Measurements from ENCODE around the gene ADAMTS4. TPM values are rescaled to one million over a fixed set of nuclear protein-coding genes. Genes with fewer than 3 reads are reported as not detected.

The ADAMTS4 gene
- total RNA-seq, 1 donor from 2014 or later: 109 TPM

DNA sequence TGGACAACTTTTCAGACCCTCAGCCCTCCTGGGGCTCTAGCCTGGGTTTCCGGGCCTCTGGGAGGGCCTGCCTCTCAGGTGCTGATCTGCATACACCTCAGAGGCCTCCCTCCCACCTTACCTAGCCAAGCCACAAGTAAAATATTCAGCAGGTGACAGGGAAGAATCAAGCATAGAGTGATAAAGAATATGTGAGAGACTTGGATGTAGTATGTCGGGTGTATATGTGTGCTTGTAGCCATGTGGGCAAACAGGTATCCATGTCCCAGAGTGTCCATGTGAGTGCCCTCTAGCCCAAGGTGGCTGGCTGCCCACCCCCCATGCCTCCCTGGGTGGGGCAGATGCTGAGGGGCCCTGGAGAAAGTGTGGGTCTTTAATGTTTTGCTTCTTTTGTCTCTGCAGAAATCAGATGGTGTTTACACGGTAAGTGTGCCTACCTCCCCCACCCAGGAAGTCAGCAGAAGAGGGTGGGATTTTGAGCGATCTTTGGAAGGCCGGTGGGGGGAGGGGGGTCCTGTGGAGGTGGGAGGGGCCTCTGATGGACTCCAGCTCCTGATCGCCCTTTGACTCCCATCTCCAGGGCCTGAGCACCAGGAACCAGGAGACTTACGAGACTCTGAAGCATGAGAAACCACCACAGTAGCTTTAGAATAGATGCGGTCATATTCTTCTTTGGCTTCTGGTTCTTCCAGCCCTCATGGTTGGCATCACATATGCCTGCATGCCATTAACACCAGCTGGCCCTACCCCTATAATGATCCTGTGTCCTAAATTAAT is 19.6 kb upstream of the ADAMTS4 start:
- Histone ChIP-seq H3K4me3 (no peak overlapping the region), H3K9me3 (no peaks in the 10 kb centered on the region), H3K27me3 (no peaks in the 10 kb centered on the region), H3K4me1 (peaks cover 0 to 4% of the 10 kb centered on the region in 2 donors), H3K27ac (peak overlapping the region in 1 of 2 donors; percentile 78), H3K36me3 (peaks cover 6 to 17% of the 10 kb centered on the region in 2 donors)
- TF ChIP-seq, protein P1, sequence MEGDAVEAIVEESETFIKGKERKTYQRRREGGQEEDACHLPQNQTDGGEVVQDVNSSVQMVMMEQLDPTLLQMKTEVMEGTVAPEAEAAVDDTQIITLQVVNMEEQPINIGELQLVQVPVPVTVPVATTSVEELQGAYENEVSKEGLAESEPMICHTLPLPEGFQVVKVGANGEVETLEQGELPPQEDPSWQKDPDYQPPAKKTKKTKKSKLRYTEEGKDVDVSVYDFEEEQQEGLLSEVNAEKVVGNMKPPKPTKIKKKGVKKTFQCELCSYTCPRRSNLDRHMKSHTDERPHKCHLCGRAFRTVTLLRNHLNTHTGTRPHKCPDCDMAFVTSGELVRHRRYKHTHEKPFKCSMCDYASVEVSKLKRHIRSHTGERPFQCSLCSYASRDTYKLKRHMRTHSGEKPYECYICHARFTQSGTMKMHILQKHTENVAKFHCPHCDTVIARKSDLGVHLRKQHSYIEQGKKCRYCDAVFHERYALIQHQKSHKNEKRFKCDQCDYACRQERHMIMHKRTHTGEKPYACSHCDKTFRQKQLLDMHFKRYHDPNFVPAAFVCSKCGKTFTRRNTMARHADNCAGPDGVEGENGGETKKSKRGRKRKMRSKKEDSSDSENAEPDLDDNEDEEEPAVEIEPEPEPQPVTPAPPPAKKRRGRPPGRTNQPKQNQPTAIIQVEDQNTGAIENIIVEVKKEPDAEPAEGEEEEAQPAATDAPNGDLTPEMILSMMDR (IDR thresholded peaks at IDR 0.05): no peak
- DNase-seq (ENCODE audit: low spot score in 2 of 2): no peak
- intact Hi-C loops (cut with DNase I): no loop called here

DNA sequence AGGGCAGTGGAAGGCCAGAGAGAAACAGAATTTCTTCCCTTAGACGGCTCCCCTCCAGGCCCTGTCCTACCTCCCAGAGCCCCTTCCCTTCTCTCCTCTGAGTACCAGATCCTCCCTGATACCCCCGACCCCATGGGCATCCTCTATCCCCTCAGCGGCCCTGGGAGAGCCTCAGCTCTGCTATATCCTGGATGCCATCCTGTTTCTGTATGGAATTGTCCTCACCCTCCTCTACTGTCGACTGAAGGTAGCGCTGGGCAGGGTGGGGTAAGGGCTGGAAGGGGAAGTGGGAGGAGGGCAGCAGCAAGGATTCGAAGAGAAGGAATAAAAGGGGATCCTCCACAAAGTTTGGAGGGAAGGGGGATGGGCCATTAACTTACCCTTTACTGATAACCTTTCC is 19.0 kb upstream of the ADAMTS4 start:
- intact Hi-C loops (cut with DNase I): no loop called here
- TF ChIP-seq, protein P1 (IDR thresholded peaks at IDR 0.05): no peak

GRCh38 chr1:161216945-161217712 is 18.3 kb upstream of the ADAMTS4 start:
- intact Hi-C loops (cut with DNase I): no loop called here
- H3K36me3 ChIP-seq: peaks cover 19 to 30% of the 10 kb centered on the region in 2 donors
- H3K27me3 ChIP-seq: no peaks in the 10 kb centered on the region
- peak overlapping the region in 1 of 2 donors; percentile 39 for H3K4me3 ChIP-seq
- TF ChIP-seq, protein P1 (IDR thresholded peaks at IDR 0.05): no peak
- DNase-seq (ENCODE audit: low spot score in 2 of 2): no peak
- peak overlapping the region; percentile 78 to 84 for H3K27ac ChIP-seq
- peaks cover 0 to 4% of the 10 kb centered on the region in 2 donors for H3K4me1 ChIP-seq
- H3K9me3 ChIP-seq: no peaks in the 10 kb centered on the region

More for the DNA sequence above, 19.0 kb upstream of the ADAMTS4 start:
- peak overlapping the region; percentile 72 to 78 for H3K27ac ChIP-seq
- H3K36me3 ChIP-seq: peaks cover 12 to 23% of the 10 kb centered on the region in 2 donors
- H3K4me1 ChIP-seq: peaks cover 0 to 4% of the 10 kb centered on the region in 2 donors
- H3K27me3 ChIP-seq: no peaks in the 10 kb centered on the region
- peak overlapping the region in 1 of 2 donors; percentile 39 for H3K4me3 ChIP-seq
- DNase-seq (ENCODE audit: low spot score in 2 of 2): no peak
- H3K9me3 ChIP-seq: no peaks in the 10 kb centered on the region

DNA sequence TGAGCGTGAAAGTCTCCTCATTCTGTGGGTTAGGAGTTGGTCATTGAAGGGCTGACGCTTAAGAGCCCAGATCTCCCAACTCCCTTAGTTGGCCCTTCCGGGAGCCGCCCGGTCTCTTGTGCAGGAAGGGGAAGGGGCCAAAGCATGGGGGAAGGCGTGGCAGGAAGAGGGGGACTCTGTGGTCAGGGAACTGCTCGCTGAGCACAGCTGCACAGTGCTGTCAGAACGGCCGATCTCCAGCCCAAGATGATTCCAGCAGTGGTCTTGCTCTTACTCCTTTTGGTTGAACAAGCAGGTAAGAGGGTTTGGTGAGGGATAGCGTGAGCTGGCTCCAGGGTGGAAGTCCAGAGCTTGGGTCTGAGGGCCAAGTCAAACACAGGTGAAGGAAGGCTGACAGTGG is 16.2 kb upstream of the ADAMTS4 start, which contains the start of gene FCER1G:
FCER1G (plus strand) TSS at position 220 of the 400 bp plus-strand sequence; CDS start at position 247, 27 bp downstream.
- peak in 1 of 2 donors; percentile 79 for DNase-seq (ENCODE audit: low spot score in 2 of 2)
- Histone ChIP-seq H3K9me3 (no peaks in the 10 kb centered on the region), H3K4me1 (peaks cover 0 to 4% of the 10 kb centered on the region in 2 donors), H3K27ac (peak within 1 kb of the TSS; percentile 78 to 84), H3K27me3 (no peaks in the 10 kb centered on the region), H3K36me3 (peaks cover 38 to 51% of the 10 kb centered on the region in 2 donors), H3K4me3 (peak within 1 kb of the TSS in 1 of 2 donors; percentile 39)
- TF ChIP-seq, protein P1 (IDR thresholded peaks at IDR 0.05): no peak
- intact Hi-C loops (cut with DNase I): no loop called here

DNA sequence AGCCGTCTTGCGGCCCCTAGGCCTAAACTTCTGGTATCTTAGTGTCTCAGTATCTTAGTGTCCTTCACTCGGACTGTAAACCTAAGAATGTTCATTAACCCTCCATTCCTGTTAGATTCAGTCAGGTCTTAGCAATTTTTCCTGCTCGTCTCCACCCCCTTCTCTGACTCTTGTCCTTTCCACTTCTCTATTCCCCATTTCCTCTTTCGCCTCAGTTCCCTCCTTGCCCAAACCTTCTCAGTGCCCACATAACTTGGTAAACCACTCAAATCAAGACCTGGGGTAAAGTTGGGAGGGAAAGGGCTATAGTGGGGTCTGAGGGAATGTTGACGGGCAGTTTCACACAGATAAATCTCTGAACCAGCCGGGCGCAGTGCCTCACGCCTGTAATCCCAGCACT is 15.5 kb upstream of the ADAMTS4 start:
- TF ChIP-seq, protein P1 (IDR thresholded peaks at IDR 0.05): no peak
- H3K4me3 ChIP-seq: no peak overlapping the region
- intact Hi-C loops (cut with DNase I): no loop called here

More for the DNA sequence above, 15.5 kb upstream of the ADAMTS4 start:
- peaks cover 45 to 58% of the 10 kb centered on the region in 2 donors for H3K36me3 ChIP-seq
- H3K9me3 ChIP-seq: no peaks in the 10 kb centered on the region
- H3K4me1 ChIP-seq: peaks cover 0 to 4% of the 10 kb centered on the region in 2 donors
- no peaks in the 10 kb centered on the region for H3K27me3 ChIP-seq
- H3K27ac ChIP-seq: peak overlapping the region in 1 of 2 donors; percentile 84
- no peak for DNase-seq (ENCODE audit: low spot score in 2 of 2)

Measured in ascending aorta (tissue), 2 donors.